HG03025 (cell line): ENCODE results near the gene RPGR.

Experiments used
- ATAC-seq: cut with Tn5 transposase; IDR thresholded peaks from one replicate; pipeline ENCODE4 v1.9.1; 2021; ENCODE audit warnings: mild to moderate bottlenecking, moderate library complexity; ENCODE audit not compliant: unreplicated experiment, low FRiP score

RPGR gene

GRCh38 chrX:38332505-38332904, 5.2 kb upstream of the RPGR start:
- peak; percentile 47 for ATAC-seq

- ATAC-seq: no peak
Measured at GRCh38 chrX:38327775-38328081, 419 bp upstream of the RPGR start.

GRCh38 chrX:38326086-38326485, 1.2 kb downstream of the RPGR start:
- ATAC-seq: no peak

- ATAC-seq: no peak
Measured at GRCh38 chrX:38320819-38321218, 6.5 kb downstream of the RPGR start.

GRCh38 chrX:38318606-38319005, 8.7 kb downstream of the RPGR start:
- ATAC-seq: no peak

- no peak for ATAC-seq
Measured at GRCh38 chrX:38318196-38318595, 9.1 kb downstream of the RPGR start.

- ATAC-seq: no peak
Measured at GRCh38 chrX:38315186-38315585, 12.1 kb downstream of the RPGR start.

GRCh38 chrX:38313190-38313589, 14.1 kb downstream of the RPGR start:
- ATAC-seq: no peak

- ATAC-seq: no peak
Measured at GRCh38 chrX:38312436-38312835, 14.9 kb downstream of the RPGR start.

GRCh38 chrX:38311743-38312142, 15.6 kb downstream of the RPGR start:
- ATAC-seq: no peak

- ATAC-seq: no peak
Measured at GRCh38 chrX:38305971-38306370, 21.3 kb downstream of the RPGR start.

GRCh38 chrX:38304010-38304409, 23.3 kb downstream of the RPGR start:
- no peak for ATAC-seq

- no peak for ATAC-seq
Measured at GRCh38 chrX:38293741-38294140, 33.6 kb downstream of the RPGR start.

- ATAC-seq: no peak
Measured at GRCh38 chrX:38287674-38288073, 39.6 kb downstream of the RPGR start.

GRCh38 chrX:38285649-38286048, 41.7 kb downstream of the RPGR start:
- ATAC-seq: no peak

- ATAC-seq: no peak
Measured at GRCh38 chrX:38282049-38282448, 45.3 kb downstream of the RPGR start.

- ATAC-seq: no peak
Measured at GRCh38 chrX:38279188-38279587, 48.1 kb downstream of the RPGR start.

GRCh38 chrX:38278682-38279081, 48.6 kb downstream of the RPGR start:
- ATAC-seq: no peak

- no peak for ATAC-seq
Measured at GRCh38 chrX:38277802-38278201, 49.5 kb downstream of the RPGR start.

- no peak for ATAC-seq
Measured at GRCh38 chrX:38277136-38277535, 50.2 kb downstream of the RPGR start.

GRCh38 chrX:38276089-38276488, 51.2 kb downstream of the RPGR start:
- ATAC-seq: no peak

GRCh38 chrX:38275615-38276014, 51.7 kb downstream of the RPGR start:
- ATAC-seq: no peak

- no peak for ATAC-seq
Measured at GRCh38 chrX:38273453-38273852, 53.9 kb downstream of the RPGR start.
